ENCODE results near the gene IL1RAP. TPM values are rescaled to one million over a fixed set of nuclear protein-coding genes. Genes with fewer than 3 reads are reported as not detected.
"Not testable (repeated sequence)": the region's sequence is repeated elsewhere in the genome, so short reads cannot be mapped to it uniquely, and the experiment has no call there.

The IL1RAP gene, protein sequence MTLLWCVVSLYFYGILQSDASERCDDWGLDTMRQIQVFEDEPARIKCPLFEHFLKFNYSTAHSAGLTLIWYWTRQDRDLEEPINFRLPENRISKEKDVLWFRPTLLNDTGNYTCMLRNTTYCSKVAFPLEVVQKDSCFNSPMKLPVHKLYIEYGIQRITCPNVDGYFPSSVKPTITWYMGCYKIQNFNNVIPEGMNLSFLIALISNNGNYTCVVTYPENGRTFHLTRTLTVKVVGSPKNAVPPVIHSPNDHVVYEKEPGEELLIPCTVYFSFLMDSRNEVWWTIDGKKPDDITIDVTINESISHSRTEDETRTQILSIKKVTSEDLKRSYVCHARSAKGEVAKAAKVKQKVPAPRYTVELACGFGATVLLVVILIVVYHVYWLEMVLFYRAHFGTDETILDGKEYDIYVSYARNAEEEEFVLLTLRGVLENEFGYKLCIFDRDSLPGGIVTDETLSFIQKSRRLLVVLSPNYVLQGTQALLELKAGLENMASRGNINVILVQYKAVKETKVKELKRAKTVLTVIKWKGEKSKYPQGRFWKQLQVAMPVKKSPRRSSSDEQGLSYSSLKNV
- 2.6 TPM for polyA plus RNA-seq (2013, experiment 1 of 2)
- 2.6 TPM for polyA plus RNA-seq (2013, experiment 2 of 2)

DNA sequence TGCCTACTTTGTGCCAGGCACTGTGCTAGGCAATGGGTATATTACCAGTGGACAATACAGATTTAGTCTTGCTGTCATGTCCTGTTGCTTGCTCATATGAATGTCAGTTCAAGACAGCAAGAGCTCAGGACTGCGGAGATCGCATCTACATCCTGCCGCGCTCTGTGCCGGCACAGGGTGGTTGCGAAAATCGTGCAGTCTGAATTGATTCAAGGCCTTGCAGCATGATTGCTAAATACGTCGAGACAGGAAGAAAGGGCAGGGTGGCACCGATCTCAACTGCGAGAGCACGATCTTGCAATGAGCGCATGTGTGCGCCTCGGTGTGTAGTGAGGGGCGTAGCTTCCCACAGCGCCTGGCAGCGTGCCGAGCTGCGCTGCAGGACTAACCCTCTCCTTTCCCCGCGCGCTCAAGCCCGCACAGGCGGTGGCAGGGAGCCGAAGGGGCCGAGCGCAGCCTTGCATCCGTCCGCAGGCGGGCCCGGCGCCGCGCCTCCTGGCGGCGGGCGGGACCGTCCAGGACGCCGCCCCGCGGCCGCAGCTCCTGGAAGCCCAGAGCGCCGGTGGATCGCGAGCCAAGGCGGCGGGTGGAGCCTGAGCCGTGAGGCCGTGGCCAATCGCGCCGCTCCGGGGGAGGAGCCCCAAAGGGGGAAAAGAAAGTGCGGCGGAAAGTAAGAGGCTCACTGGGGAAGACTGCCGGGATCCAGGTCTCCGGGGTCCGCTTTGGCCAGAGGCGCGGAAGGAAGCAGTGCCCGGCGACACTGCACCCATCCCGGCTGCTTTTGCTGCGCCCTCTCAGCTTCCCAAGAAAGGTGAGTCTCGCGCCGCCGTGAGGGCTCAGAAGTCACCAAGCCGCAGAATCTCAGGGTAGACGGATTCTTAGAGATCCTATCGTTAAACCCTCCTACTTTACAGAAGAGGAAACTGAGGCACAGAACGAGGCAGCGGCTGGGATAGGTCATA is at the start of gene IL1RAP:
Gene IL1RAP, plus strand, starts transcription at position 677 of the 962 bp plus-strand sequence. CDS start 50,205 bp downstream, outside the sequence.
- Histone ChIP-seq H3K9ac (ENCODE audit: low read length) (peak within 1 kb of the TSS; percentile 79), H3K79me1 (ENCODE audit: low read length) (no peaks in the 10 kb centered on the region), H2BK5ac (ENCODE audit: low read length) (no peak within 1 kb of the TSS), H2BK15ac (replicated peaks; ENCODE audit: low read depth) (no peak within 1 kb of the TSS), H3K4me3 (ENCODE audit: low read length) (peak within 1 kb of the TSS; percentile 71), H3K23ac (ENCODE audit: low read length) (peak within 1 kb of the TSS; percentile 91), H3K56ac (ENCODE audit: low read length) (peak within 1 kb of the TSS; percentile 94), H3K36me3 (ENCODE audit: control insufficient read depth, insufficient read depth, low read length) (no peaks in the 10 kb centered on the region), H2BK120ac (ENCODE audit: low read depth, low read length) (no peak within 1 kb of the TSS), H3K4ac (ENCODE audit: low read depth, low read length) (no peak within 1 kb of the TSS), H3K4me1 (ENCODE audit: control insufficient read depth, low read depth, low read length) (no peaks in the 10 kb centered on the region), H2AK5ac (ENCODE audit: low read length) (no peak within 1 kb of the TSS), H4K8ac (ENCODE audit: low read depth, low read length) (no peak within 1 kb of the TSS), H3K79me2 (ENCODE audit: control insufficient read depth, insufficient read depth, low read length) (no peaks in the 10 kb centered on the region), H4K5ac (ENCODE audit: low read length) (no peak within 1 kb of the TSS), H3K18ac (ENCODE audit: low read length) (no peak within 1 kb of the TSS), H3K27me3 (ENCODE audit: insufficient read depth, low read length, poor library complexity) (no peaks in the 10 kb centered on the region), H3K4me2 (ENCODE audit: low read length) (peak within 1 kb of the TSS; percentile 95), H3K27ac (ENCODE audit: low read depth, low read length) (no peak within 1 kb of the TSS)
- peak; percentile 91 for DNase-seq
- no CpG with 5 or more reads among the region's 76 CpGs for WGBS (ENCODE audit: extremely low coverage, insufficient coverage, low lambda C conversion rate)

DNA sequence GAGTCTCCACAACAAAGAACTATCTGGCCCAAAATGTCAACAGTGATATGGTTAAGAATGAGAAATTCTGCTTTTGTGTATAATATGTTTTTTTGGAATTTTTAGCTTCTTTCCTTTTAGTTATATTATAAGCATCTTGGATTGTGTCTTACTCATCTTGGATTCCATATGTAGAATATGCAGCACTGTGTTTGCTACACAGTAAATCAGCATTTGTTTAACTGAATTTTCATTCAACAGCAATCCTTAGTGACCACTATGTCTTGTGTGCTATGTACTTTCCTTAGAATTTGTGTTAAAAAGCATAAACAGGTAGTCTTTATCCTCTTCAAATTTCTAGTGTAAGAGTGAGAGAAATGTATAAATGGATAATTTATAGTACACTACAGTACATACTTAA is 46.0 kb upstream of the IL1RAP start:
- H2AK5ac ChIP-seq (ENCODE audit: low read length), result no peak overlapping the region
- H3K36me3 ChIP-seq (ENCODE audit: control insufficient read depth, insufficient read depth, low read length), result no peaks in the 10 kb centered on the region
- H2BK5ac ChIP-seq (ENCODE audit: low read length), result no peak overlapping the region
- H3K9ac ChIP-seq (ENCODE audit: low read length), result no peak overlapping the region
- H3K27ac ChIP-seq (ENCODE audit: low read depth, low read length), result no peak overlapping the region
- H2BK15ac ChIP-seq (replicated peaks; ENCODE audit: low read depth), result no peak overlapping the region
- H3K18ac ChIP-seq (ENCODE audit: low read length), result no peak overlapping the region
- no peaks in the 10 kb centered on the region for H3K79me1 ChIP-seq (ENCODE audit: low read length)
- DNase-seq, result no peak
- no peak overlapping the region for H4K5ac ChIP-seq (ENCODE audit: low read length)
- H3K4me3 ChIP-seq (ENCODE audit: low read length), result no peak overlapping the region
- H2BK120ac ChIP-seq (ENCODE audit: low read depth, low read length), result no peak overlapping the region
- no peak overlapping the region for H3K23ac ChIP-seq (ENCODE audit: low read length)
- H3K4ac ChIP-seq (ENCODE audit: low read depth, low read length), result no peak overlapping the region
- no peak overlapping the region for H3K4me2 ChIP-seq (ENCODE audit: low read length)
- H3K79me2 ChIP-seq (ENCODE audit: control insufficient read depth, insufficient read depth, low read length), result no peaks in the 10 kb centered on the region
- H3K4me1 ChIP-seq (ENCODE audit: control insufficient read depth, low read depth, low read length), result no peaks in the 10 kb centered on the region
- no peaks in the 10 kb centered on the region for H3K27me3 ChIP-seq (ENCODE audit: insufficient read depth, low read length, poor library complexity)
- no peak overlapping the region for H3K56ac ChIP-seq (ENCODE audit: low read length)
- H4K8ac ChIP-seq (ENCODE audit: low read depth, low read length), result no peak overlapping the region

DNA sequence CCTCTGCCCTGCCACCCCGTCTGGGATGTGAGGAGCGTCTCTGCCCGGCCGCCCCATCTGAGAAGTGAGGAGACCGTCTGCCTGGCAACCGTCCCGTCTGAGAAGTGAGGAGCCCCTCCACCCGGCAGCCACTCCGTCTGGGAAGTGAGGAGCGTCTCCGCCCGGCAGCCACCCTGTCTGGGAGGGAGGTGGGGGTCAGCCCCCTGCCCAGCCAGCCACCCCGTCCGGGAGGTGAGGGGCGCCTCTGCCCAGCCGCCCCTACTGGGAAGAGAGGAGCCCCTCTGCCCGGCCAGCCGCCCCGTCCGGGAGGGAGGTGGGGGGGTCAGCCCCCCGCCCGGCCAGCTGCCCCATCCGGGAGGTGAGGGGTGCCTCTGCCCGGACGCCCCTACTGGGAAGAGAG is 40.6 kb upstream of the IL1RAP start:
- WGBS (ENCODE audit: extremely low coverage, insufficient coverage, low lambda C conversion rate), result no CpG with 5 or more reads among the region's 25 CpGs
- not testable (repeated sequence) for DNase-seq; H3K9ac ChIP-seq (ENCODE audit: low read length)

DNA sequence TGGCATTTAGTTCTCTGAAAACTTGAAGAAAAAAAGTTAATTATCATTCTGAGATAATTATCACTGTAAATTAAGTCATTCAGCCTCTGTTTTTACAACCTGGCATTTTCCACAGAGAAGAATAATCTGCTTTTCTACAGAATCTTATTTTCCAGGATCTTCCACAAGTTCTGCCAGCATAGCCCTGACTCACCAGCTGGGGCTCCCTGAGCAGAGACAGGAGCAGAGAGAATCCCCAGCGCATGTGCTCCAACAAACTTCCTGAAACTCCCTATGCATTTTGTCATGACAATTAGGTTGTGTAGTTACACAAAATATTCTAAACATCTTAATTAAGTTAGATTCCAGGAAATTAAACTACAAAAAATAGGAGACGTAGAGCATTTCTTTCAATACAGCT is 32.1 kb upstream of the IL1RAP start:
- Histone ChIP-seq H3K56ac (ENCODE audit: low read length) (no peak overlapping the region), H3K27ac (ENCODE audit: low read depth, low read length) (no peak overlapping the region), H3K36me3 (ENCODE audit: control insufficient read depth, insufficient read depth, low read length) (no peaks in the 10 kb centered on the region), H2BK5ac (ENCODE audit: low read length) (no peak overlapping the region), H3K4me3 (ENCODE audit: low read length) (no peak overlapping the region), H3K23ac (ENCODE audit: low read length) (no peak overlapping the region), H4K5ac (ENCODE audit: low read length) (no peak overlapping the region), H3K27me3 (ENCODE audit: insufficient read depth, low read length, poor library complexity) (no peaks in the 10 kb centered on the region), H2AK5ac (ENCODE audit: low read length) (no peak overlapping the region), H2BK15ac (replicated peaks; ENCODE audit: low read depth) (no peak overlapping the region), H2BK120ac (ENCODE audit: low read depth, low read length) (no peak overlapping the region), H3K4me1 (ENCODE audit: control insufficient read depth, low read depth, low read length) (no peaks in the 10 kb centered on the region), H3K79me2 (ENCODE audit: control insufficient read depth, insufficient read depth, low read length) (no peaks in the 10 kb centered on the region), H3K4ac (ENCODE audit: low read depth, low read length) (no peak overlapping the region), H4K8ac (ENCODE audit: low read depth, low read length) (no peak overlapping the region), H3K18ac (ENCODE audit: low read length) (no peak overlapping the region), H3K79me1 (ENCODE audit: low read length) (no peaks in the 10 kb centered on the region), H3K4me2 (ENCODE audit: low read length) (no peak overlapping the region), H3K9ac (ENCODE audit: low read length) (no peak overlapping the region)
- DNase-seq, result peak; percentile 26
- no CpG with 5 or more reads among the region's 2 CpGs for WGBS (ENCODE audit: extremely low coverage, insufficient coverage, low lambda C conversion rate)

More for the DNA sequence above, 40.6 kb upstream of the IL1RAP start:
- H3K79me2 ChIP-seq (ENCODE audit: control insufficient read depth, insufficient read depth, low read length); H3K36me3 ChIP-seq (ENCODE audit: control insufficient read depth, insufficient read depth, low read length); H2BK120ac ChIP-seq (ENCODE audit: low read depth, low read length); H3K56ac ChIP-seq (ENCODE audit: low read length); H3K27ac ChIP-seq (ENCODE audit: low read depth, low read length); H3K79me1 ChIP-seq (ENCODE audit: low read length); H3K23ac ChIP-seq (ENCODE audit: low read length); H3K27me3 ChIP-seq (ENCODE audit: insufficient read depth, low read length, poor library complexity); H3K18ac ChIP-seq (ENCODE audit: low read length); H3K4ac ChIP-seq (ENCODE audit: low read depth, low read length); H2BK15ac ChIP-seq (replicated peaks; ENCODE audit: low read depth); H4K8ac ChIP-seq (ENCODE audit: low read depth, low read length); H2AK5ac ChIP-seq (ENCODE audit: low read length); H4K5ac ChIP-seq (ENCODE audit: low read length); H3K4me3 ChIP-seq (ENCODE audit: low read length); H3K4me1 ChIP-seq (ENCODE audit: control insufficient read depth, low read depth, low read length); H2BK5ac ChIP-seq (ENCODE audit: low read length); H3K4me2 ChIP-seq (ENCODE audit: low read length): not testable (repeated sequence)

DNA sequence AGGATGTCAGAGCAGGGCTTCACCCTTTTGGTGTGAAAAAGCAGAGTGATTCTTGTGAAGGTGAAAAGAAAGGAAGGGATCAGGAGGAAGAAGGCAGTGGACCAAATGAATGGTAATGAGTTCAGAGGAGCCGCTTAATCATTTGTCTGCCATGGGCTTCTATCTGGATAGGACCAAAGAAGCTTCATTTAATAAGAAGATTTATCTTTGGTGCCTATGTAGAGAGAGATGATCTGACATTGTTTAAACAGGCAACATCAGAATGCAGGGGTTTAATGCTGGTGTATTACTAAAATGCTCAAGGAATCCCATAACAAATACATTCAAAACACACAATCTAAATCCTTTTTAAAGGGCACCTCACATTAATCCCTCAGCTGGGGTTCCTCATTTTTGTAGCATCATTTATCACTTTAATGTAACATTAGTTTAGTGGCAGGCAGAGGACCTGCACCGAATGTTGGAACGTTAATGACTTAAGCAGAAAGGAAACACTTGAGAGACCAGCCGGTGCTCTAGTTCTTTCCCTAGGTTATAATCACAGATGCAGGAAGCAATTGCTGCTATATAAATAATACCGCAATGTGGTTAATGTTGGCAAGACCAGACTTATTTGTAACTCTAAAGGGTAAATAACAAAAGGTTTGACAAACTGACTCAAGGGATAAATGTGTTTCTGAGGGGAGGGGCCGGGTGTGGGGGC is 27.9 kb upstream of the IL1RAP start:
- Histone ChIP-seq H4K8ac (ENCODE audit: low read depth, low read length) (no peak overlapping the region), H2BK5ac (ENCODE audit: low read length) (no peak overlapping the region), H3K4me2 (ENCODE audit: low read length) (no peak overlapping the region), H3K4me1 (ENCODE audit: control insufficient read depth, low read depth, low read length) (no peaks in the 10 kb centered on the region), H3K18ac (ENCODE audit: low read length) (no peak overlapping the region), H3K27ac (ENCODE audit: low read depth, low read length) (no peak overlapping the region), H3K4ac (ENCODE audit: low read depth, low read length) (no peak overlapping the region), H3K56ac (ENCODE audit: low read length) (no peak overlapping the region), H3K79me2 (ENCODE audit: control insufficient read depth, insufficient read depth, low read length) (no peaks in the 10 kb centered on the region), H2BK120ac (ENCODE audit: low read depth, low read length) (no peak overlapping the region), H2BK15ac (replicated peaks; ENCODE audit: low read depth) (no peak overlapping the region), H3K36me3 (ENCODE audit: control insufficient read depth, insufficient read depth, low read length) (no peaks in the 10 kb centered on the region), H3K4me3 (ENCODE audit: low read length) (no peak overlapping the region), H4K5ac (ENCODE audit: low read length) (no peak overlapping the region), H3K23ac (ENCODE audit: low read length) (no peak overlapping the region), H3K79me1 (ENCODE audit: low read length) (no peaks in the 10 kb centered on the region), H2AK5ac (ENCODE audit: low read length) (no peak overlapping the region), H3K27me3 (ENCODE audit: insufficient read depth, low read length, poor library complexity) (no peaks in the 10 kb centered on the region), H3K9ac (ENCODE audit: low read length) (no peak overlapping the region)
- no peak for DNase-seq
- WGBS (ENCODE audit: extremely low coverage, insufficient coverage, low lambda C conversion rate), result no CpG with 5 or more reads among the region's 6 CpGs

Data from mesendoderm (in vitro differentiated cells).